ENCODE data around the gene RBM34. TPM values are rescaled to one million over a fixed set of nuclear protein-coding genes. Genes with fewer than 3 reads are reported as not detected.
A peak's percentile ranks its signal among the peaks of the same experiment; 100 is the strongest.

RBM34 gene, protein sequence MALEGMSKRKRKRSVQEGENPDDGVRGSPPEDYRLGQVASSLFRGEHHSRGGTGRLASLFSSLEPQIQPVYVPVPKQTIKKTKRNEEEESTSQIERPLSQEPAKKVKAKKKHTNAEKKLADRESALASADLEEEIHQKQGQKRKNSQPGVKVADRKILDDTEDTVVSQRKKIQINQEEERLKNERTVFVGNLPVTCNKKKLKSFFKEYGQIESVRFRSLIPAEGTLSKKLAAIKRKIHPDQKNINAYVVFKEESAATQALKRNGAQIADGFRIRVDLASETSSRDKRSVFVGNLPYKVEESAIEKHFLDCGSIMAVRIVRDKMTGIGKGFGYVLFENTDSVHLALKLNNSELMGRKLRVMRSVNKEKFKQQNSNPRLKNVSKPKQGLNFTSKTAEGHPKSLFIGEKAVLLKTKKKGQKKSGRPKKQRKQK
- total RNA-seq (65.8 TPM), polyA plus RNA-seq (ENCODE audit: insufficient read depth, low read depth, low replicate concordance) (68.9 TPM)
- long read RNA-seq, donor 1, transcript RBM34-201 (11 exons, 2,054 nt): major isoform, 5 of 6 reads
- long read RNA-seq, donor 1, partial matches to known transcripts: 0 of 6 reads
- long read RNA-seq, donor 1, other reads (novel, unspliced or antisense): 0 of 6 reads
- long read RNA-seq, donor 2, transcript RBM34-201 (11 exons, 2,054 nt): major isoform, 7 of 9 reads
- long read RNA-seq, donor 2, partial matches to known transcripts: 0 of 9 reads
- long read RNA-seq, donor 2, other reads (novel, unspliced or antisense): 0 of 9 reads
- long read RNA-seq, donor 3, transcript RBM34-201 (11 exons, 2,054 nt): major isoform, 6 of 8 reads
- long read RNA-seq, donor 3, partial matches to known transcripts: 0 of 8 reads
- long read RNA-seq, donor 3, other reads (novel, unspliced or antisense): 0 of 8 reads
- long read RNA-seq, donor 4, transcript RBM34-201 (11 exons, 2,054 nt): major isoform, 5 of 6 reads
- long read RNA-seq, donor 4, partial matches to known transcripts: 0 of 6 reads
- long read RNA-seq, donor 4, other reads (novel, unspliced or antisense): 0 of 6 reads
- long read RNA-seq, donor 5, partial matches to known transcripts: 0 of 2 reads
- long read RNA-seq, donor 5, other reads (novel, unspliced or antisense): 0 of 2 reads
- long read RNA-seq, donor 6, transcript RBM34-201 (11 exons, 2,054 nt): major isoform, 8 of 17 reads
- long read RNA-seq, donor 6, partial matches to known transcripts: 0 of 17 reads
- long read RNA-seq, donor 6, other reads (novel, unspliced or antisense): 0 of 17 reads
- long read RNA-seq, donor 7, transcript RBM34-201 (11 exons, 2,054 nt): major isoform, 11 of 23 reads
- long read RNA-seq, donor 7, partial matches to known transcripts: 4 of 23 reads
- long read RNA-seq, donor 7, other reads (novel, unspliced or antisense): 8 of 23 reads
- long read RNA-seq, donor 8, transcript RBM34-201 (11 exons, 2,054 nt): major isoform, 9 of 12 reads
- long read RNA-seq, donor 8, partial matches to known transcripts: 0 of 12 reads
- long read RNA-seq, donor 8, other reads (novel, unspliced or antisense): 0 of 12 reads
- long read RNA-seq, donor 9, partial matches to known transcripts: 0 of 7 reads
- long read RNA-seq, donor 9, other reads (novel, unspliced or antisense): 0 of 7 reads
- long read RNA-seq, donor 10, partial matches to known transcripts: 0 of 10 reads
- long read RNA-seq, donor 10, other reads (novel, unspliced or antisense): 0 of 10 reads

DNA sequence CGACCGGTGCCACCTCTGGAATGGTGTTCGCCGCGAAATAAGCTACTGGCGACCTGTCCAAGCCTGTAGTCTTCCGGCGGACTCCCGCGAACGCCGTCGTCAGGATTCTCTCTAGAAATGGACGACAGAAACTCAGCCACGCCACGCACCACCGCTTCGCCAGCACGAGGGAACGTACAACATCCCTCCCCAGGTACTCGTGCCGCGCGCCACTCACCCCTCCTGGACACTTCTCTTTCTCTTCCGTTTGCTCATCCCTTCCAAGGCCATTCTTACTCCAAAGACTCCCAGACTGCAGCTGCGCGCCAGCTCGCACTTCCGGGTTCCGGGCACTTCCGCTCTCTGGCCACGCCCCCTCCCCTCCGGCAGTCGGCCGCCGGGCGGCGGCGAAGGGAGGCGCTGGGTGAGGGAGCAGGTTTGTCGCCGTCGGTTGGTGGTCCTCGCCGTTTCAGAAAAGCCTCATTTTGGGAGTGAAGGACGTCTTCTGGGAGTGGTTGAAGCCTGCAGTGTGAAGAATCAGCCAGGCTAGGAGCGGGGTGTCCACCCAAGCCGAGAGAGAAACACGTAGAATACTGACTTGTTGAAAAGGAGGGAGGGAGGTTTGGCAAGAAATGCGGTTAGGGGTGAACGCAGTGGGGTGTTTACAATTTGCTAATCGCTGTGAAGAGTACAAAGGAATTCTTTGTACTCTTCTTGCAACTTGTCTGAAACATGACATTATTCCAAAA, at the start of gene RBM34:
TSS of gene RBM34 (minus strand) at position 294 of the 728 bp plus-strand sequence. CDS start at position 270, 24 bp downstream.
- Histone ChIP-seq H3K4me1 (ENCODE audit: control insufficient read depth in 2 of 3, insufficient read depth in 2 of 3, low read depth in 1 of 3, low read length in 3 of 3) (peaks cover 0 to 11% (median 7%) of the 10 kb centered on the region in 3 donors), H3K9me3 (ENCODE audit: control insufficient read depth in 2 of 3, insufficient read depth in 1 of 3, low read length in 3 of 3) (no peaks in the 10 kb centered on the region), H3K27me3 (ENCODE audit: control insufficient read depth, insufficient read depth, low read length) (no peaks in the 10 kb centered on the region), H3K36me3 (ENCODE audit: control insufficient read depth in 2 of 3, insufficient read depth in 3 of 3, low read length in 3 of 3) (peaks cover 4 to 22% (median 9%) of the 10 kb centered on the region in 3 donors), H3K9ac (ENCODE audit: low read length in 3 of 3) (peak within 1 kb of the TSS; percentile 88 to 98 (median 91)), H3K4me3 (ENCODE audit: low read length in 3 of 3) (peak within 1 kb of the TSS; percentile 76 to 96 (median 95)), H3K27ac (ENCODE audit: low read depth in 2 of 2, low read length in 2 of 2) (peak within 1 kb of the TSS; percentile 83 to 87)
- FAIRE-seq: no peak
- TF ChIP-seq, protein P1, sequence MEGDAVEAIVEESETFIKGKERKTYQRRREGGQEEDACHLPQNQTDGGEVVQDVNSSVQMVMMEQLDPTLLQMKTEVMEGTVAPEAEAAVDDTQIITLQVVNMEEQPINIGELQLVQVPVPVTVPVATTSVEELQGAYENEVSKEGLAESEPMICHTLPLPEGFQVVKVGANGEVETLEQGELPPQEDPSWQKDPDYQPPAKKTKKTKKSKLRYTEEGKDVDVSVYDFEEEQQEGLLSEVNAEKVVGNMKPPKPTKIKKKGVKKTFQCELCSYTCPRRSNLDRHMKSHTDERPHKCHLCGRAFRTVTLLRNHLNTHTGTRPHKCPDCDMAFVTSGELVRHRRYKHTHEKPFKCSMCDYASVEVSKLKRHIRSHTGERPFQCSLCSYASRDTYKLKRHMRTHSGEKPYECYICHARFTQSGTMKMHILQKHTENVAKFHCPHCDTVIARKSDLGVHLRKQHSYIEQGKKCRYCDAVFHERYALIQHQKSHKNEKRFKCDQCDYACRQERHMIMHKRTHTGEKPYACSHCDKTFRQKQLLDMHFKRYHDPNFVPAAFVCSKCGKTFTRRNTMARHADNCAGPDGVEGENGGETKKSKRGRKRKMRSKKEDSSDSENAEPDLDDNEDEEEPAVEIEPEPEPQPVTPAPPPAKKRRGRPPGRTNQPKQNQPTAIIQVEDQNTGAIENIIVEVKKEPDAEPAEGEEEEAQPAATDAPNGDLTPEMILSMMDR (IDR thresholded peaks at IDR 0.05; ENCODE audit: borderline replicate concordance, extremely low read depth, insufficient read depth): peak; percentile 7
- peak; percentile 94 to 97 (median 95) for DNase-seq
- intact Hi-C loops (cut with DNase I): no loop called here

DNA sequence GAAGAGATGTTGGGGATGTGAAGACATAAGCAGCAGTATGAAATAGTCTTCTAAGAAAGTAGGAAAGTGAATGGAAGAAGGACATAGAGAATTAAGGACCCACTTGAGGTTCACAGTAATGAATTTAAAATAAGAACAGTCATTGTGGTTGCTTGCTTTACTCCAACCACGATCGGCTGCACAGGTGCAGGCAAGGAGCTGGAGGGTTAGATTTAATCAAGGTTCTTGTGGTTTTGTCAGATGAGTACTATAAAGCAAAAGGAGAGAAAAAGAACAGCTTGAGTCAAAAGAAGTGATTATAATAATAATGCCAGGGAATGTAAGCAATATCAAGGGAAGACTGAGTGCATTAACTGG, 46.1 kb upstream of the RBM34 start:
- no peaks in the 10 kb centered on the region for H3K4me1 ChIP-seq (ENCODE audit: control insufficient read depth in 2 of 3, insufficient read depth in 2 of 3, low read depth in 1 of 3, low read length in 3 of 3)
- H3K9ac ChIP-seq (ENCODE audit: low read length in 3 of 3): no peak overlapping the region
- H3K27ac ChIP-seq (ENCODE audit: low read depth in 2 of 2, low read length in 2 of 2): no peak overlapping the region
- FAIRE-seq (no peak), DNase-seq (no peak)
- no peaks in the 10 kb centered on the region for H3K27me3 ChIP-seq (ENCODE audit: control insufficient read depth, insufficient read depth, low read length)
- no peaks in the 10 kb centered on the region for H3K9me3 ChIP-seq (ENCODE audit: control insufficient read depth in 2 of 3, insufficient read depth in 1 of 3, low read length in 3 of 3)
- no peak overlapping the region for H3K4me3 ChIP-seq (ENCODE audit: low read length in 3 of 3)
- intact Hi-C loops (cut with DNase I): no loop called here
- peaks cover 0 to 9% (median 5%) of the 10 kb centered on the region in 3 donors for H3K36me3 ChIP-seq (ENCODE audit: control insufficient read depth in 2 of 3, insufficient read depth in 3 of 3, low read length in 3 of 3)
- TF ChIP-seq, protein P1 (IDR thresholded peaks at IDR 0.05; ENCODE audit: borderline replicate concordance, extremely low read depth, insufficient read depth): no peak
